Liver (tissue), 3 donors: Measurements from ENCODE around the gene TRIM26.
A peak's percentile ranks its signal among the peaks of the same experiment; 100 is the strongest.

Source experiments
- FOXA1 ChIP-seq: IDR thresholded peaks from 2 replicates; pipeline ENCODE4 v1.6.1; 2016; ENCODE audit warnings: antibody characterized with exemption
- RAD21 ChIP-seq, 2 donors: IDR thresholded peaks; 2 replicates each; pipeline ENCODE4 v1.6.1; 2016; ENCODE audit warnings: antibody characterized with exemption in 2 of 2, mild to moderate bottlenecking in 2 of 2
- TF ChIP-seq, protein P1 (sequence below): fragments of 150-350 bp; IDR thresholded peaks from 2 replicates; pipeline ENCODE4 v1.5.1; 2017; ENCODE audit warnings: improper control_type of control experiment, low read depth, low read length; ENCODE audit not compliant: missing input control
- TF ChIP-seq, protein P2 (sequence below): IDR thresholded peaks from 2 replicates; pipeline ENCODE4 v1.6.1; 2016; ENCODE audit warnings: antibody characterized with exemption, mild to moderate bottlenecking
- TF ChIP-seq, protein P3 (sequence below): IDR thresholded peaks from 2 replicates; pipeline ENCODE4 v1.6.1; 2016; ENCODE audit warnings: antibody characterized with exemption
- TF ChIP-seq, protein P4 (sequence below): IDR thresholded peaks from 2 replicates; pipeline ENCODE4 v1.6.1; 2016; ENCODE audit warnings: antibody characterized with exemption
- donor health status: healthy.
- donor health status: healthy.

DNA sequence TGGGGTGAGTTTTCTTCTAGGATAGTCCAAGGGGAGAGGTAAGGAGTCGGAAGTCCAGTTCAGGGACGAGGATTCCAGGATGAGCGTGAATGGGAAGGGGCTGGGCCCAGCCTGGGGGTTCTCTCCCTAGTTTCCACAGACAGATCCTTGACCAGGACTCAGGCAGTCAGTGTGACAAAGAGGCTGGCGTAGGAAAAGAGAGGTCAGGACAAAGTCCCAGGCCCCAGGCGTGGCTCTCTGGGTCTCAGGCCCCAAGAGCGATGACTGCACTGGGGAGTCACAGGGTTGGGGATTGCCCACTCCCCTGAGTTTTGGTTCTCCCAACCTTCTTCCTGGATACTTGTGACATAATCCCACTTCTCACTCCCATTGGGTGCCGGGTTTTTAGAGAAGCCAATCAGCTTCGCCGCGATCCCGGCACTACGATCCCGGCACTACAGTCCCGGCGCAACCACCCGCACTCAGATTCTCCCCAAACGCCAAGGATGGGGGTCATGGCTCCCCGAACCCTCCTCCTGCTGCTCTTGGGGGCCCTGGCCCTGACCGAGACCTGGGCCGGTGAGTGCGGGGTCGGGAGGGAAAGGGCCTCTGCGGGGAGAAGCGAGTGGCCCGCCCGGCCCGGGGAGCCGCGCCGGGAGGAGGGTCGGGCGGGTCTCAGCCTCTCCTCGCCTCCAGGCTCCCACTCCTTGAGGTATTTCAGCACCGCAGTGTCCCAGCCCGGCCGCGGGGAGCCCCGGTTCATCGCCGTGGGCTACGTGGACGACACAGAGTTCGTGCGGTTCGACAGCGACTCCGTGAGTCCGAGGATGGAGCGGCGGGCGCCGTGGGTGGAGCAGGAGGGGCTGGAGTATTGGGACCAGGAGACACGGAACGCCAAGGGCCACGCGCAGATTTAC is 46.2 kb upstream of the TRIM26 start:
- TF ChIP-seq, protein P1, sequence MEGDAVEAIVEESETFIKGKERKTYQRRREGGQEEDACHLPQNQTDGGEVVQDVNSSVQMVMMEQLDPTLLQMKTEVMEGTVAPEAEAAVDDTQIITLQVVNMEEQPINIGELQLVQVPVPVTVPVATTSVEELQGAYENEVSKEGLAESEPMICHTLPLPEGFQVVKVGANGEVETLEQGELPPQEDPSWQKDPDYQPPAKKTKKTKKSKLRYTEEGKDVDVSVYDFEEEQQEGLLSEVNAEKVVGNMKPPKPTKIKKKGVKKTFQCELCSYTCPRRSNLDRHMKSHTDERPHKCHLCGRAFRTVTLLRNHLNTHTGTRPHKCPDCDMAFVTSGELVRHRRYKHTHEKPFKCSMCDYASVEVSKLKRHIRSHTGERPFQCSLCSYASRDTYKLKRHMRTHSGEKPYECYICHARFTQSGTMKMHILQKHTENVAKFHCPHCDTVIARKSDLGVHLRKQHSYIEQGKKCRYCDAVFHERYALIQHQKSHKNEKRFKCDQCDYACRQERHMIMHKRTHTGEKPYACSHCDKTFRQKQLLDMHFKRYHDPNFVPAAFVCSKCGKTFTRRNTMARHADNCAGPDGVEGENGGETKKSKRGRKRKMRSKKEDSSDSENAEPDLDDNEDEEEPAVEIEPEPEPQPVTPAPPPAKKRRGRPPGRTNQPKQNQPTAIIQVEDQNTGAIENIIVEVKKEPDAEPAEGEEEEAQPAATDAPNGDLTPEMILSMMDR = peak; percentile 15
- TF ChIP-seq, protein P2, sequence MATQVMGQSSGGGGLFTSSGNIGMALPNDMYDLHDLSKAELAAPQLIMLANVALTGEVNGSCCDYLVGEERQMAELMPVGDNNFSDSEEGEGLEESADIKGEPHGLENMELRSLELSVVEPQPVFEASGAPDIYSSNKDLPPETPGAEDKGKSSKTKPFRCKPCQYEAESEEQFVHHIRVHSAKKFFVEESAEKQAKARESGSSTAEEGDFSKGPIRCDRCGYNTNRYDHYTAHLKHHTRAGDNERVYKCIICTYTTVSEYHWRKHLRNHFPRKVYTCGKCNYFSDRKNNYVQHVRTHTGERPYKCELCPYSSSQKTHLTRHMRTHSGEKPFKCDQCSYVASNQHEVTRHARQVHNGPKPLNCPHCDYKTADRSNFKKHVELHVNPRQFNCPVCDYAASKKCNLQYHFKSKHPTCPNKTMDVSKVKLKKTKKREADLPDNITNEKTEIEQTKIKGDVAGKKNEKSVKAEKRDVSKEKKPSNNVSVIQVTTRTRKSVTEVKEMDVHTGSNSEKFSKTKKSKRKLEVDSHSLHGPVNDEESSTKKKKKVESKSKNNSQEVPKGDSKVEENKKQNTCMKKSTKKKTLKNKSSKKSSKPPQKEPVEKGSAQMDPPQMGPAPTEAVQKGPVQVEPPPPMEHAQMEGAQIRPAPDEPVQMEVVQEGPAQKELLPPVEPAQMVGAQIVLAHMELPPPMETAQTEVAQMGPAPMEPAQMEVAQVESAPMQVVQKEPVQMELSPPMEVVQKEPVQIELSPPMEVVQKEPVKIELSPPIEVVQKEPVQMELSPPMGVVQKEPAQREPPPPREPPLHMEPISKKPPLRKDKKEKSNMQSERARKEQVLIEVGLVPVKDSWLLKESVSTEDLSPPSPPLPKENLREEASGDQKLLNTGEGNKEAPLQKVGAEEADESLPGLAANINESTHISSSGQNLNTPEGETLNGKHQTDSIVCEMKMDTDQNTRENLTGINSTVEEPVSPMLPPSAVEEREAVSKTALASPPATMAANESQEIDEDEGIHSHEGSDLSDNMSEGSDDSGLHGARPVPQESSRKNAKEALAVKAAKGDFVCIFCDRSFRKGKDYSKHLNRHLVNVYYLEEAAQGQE = no peak
- TF ChIP-seq, protein P3, sequence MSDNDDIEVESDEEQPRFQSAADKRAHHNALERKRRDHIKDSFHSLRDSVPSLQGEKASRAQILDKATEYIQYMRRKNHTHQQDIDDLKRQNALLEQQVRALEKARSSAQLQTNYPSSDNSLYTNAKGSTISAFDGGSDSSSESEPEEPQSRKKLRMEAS = no peak
- no peak for TF ChIP-seq FOXA1
- TF ChIP-seq, protein P4, sequence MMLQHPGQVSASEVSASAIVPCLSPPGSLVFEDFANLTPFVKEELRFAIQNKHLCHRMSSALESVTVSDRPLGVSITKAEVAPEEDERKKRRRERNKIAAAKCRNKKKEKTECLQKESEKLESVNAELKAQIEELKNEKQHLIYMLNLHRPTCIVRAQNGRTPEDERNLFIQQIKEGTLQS = no peak
- TF ChIP-seq RAD21 (IDR thresholded peaks at IDR 0.05) = peak; percentile 30 to 57
